Muscle layer of duodenum (tissue), 2 donors: ENCODE data around the gene F7.
"Not testable (repeated sequence)": the region's sequence is repeated elsewhere in the genome, so short reads cannot be mapped to it uniquely, and the experiment has no call there.

Source experiments
- H3K27ac ChIP-seq: one replicate; pipeline ENCODE4 v1.7.0; 2013; ENCODE audit warnings: mild to moderate bottlenecking, low read length
- H3K27me3 ChIP-seq: one replicate; pipeline ENCODE4 v1.7.0; 2013; ENCODE audit warnings: low read depth, mild to moderate bottlenecking, control low read depth, low read length
- H3K36me3 ChIP-seq, 2 donors: one replicate each; pipeline ENCODE4 v1.7.0; 2013; ENCODE audit warnings: low read length in 2 of 2, control low read depth in 1 of 2, mild to moderate bottlenecking in 1 of 2; ENCODE audit not compliant: insufficient read depth in 2 of 2, control insufficient read depth in 1 of 2
- H3K4me1 ChIP-seq, 2 donors: one replicate each; pipeline ENCODE4 v1.7.0; 2013; ENCODE audit warnings: low read length in 2 of 2, mild to moderate bottlenecking in 2 of 2, control low read depth in 1 of 2, moderate library complexity in 1 of 2; ENCODE audit not compliant: insufficient read depth in 2 of 2, control insufficient read depth in 1 of 2
- H3K4me3 ChIP-seq, 2 donors: one replicate each; pipeline ENCODE4 v1.7.0; 2013; ENCODE audit warnings: low read length in 2 of 2, low read depth in 1 of 2, mild to moderate bottlenecking in 1 of 2
- H3K9me3 ChIP-seq, 2 donors: one replicate each; pipeline ENCODE4 v1.7.0; 2013; ENCODE audit warnings: low read length in 2 of 2, control low read depth in 1 of 2, mild to moderate bottlenecking in 1 of 2; ENCODE audit not compliant: control insufficient read depth in 1 of 2
- donor health status: healthy.

Gene F7

GRCh38 chr13:113096052-113096744 is 9.4 kb upstream of the F7 start:
- no peaks in the 10 kb centered on the region for H3K4me1 ChIP-seq
- H3K36me3 ChIP-seq: no peaks in the 10 kb centered on the region
- no peaks in the 10 kb centered on the region for H3K27me3 ChIP-seq
- H3K9me3 ChIP-seq: no peaks in the 10 kb centered on the region
- H3K4me3 ChIP-seq: no peak overlapping the region
- no peak overlapping the region for H3K27ac ChIP-seq

- H3K36me3 ChIP-seq: no peaks in the 10 kb centered on the region
Observed at GRCh38 chr13:113096745-113097305, 8.8 kb upstream of the F7 start.

GRCh38 chr13:113097651-113098050 is 7.9 kb upstream of the F7 start:
- Histone ChIP-seq H3K27ac (no peak overlapping the region), H3K36me3 (no peaks in the 10 kb centered on the region), H3K9me3 (no peaks in the 10 kb centered on the region), H3K27me3 (no peaks in the 10 kb centered on the region), H3K4me1 (no peaks in the 10 kb centered on the region), H3K4me3 (no peak overlapping the region)

More at GRCh38 chr13:113096745-113097305, 8.8 kb upstream of the F7 start:
- Histone ChIP-seq H3K9me3 (no peaks in the 10 kb centered on the region), H3K27me3 (no peaks in the 10 kb centered on the region), H3K27ac (no peak overlapping the region), H3K4me3 (no peak overlapping the region), H3K4me1 (no peaks in the 10 kb centered on the region)

DNA sequence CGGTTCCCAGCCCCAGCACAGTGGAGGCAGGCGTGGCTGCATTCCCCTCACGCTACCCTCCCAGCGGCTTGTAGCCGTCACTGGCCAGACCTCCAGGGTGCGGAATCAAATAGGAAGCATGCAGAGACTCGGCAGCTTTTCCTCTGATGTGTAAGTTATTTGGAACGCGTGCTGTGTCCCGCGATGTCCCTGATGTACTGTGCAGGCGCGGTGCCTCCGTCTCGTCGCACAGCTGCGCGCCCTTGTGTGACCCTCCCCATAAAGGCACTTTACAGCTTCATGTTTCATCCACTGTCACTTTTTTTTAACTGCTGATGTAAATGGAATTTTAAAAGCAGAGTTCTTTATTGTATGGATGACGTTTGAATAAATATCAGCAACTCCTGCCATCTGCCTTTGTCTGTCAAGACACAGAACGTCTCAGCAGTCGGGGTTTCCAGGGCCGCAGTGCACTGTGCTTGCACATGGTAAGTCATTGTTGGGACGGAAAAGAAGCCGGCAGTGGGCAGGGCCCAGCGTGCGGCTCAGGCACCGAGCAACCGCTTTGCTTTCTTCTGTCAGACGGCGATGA is 7.3 kb upstream of the F7 start:
- Histone ChIP-seq H3K27me3 (no peaks in the 10 kb centered on the region), H3K27ac (no peak overlapping the region), H3K4me3 (no peak overlapping the region)

GRCh38 chr13:113099142-113099541 is 6.4 kb upstream of the F7 start:
- Histone ChIP-seq H3K27me3 (no peaks in the 10 kb centered on the region), H3K9me3 (no peaks in the 10 kb centered on the region), H3K27ac (no peak overlapping the region), H3K36me3 (no peaks in the 10 kb centered on the region), H3K4me1 (no peaks in the 10 kb centered on the region), H3K4me3 (no peak overlapping the region)

More for the DNA sequence above, 7.3 kb upstream of the F7 start:
- no peaks in the 10 kb centered on the region for H3K9me3 ChIP-seq
- H3K36me3 ChIP-seq: no peaks in the 10 kb centered on the region
- H3K4me1 ChIP-seq: no peaks in the 10 kb centered on the region

DNA sequence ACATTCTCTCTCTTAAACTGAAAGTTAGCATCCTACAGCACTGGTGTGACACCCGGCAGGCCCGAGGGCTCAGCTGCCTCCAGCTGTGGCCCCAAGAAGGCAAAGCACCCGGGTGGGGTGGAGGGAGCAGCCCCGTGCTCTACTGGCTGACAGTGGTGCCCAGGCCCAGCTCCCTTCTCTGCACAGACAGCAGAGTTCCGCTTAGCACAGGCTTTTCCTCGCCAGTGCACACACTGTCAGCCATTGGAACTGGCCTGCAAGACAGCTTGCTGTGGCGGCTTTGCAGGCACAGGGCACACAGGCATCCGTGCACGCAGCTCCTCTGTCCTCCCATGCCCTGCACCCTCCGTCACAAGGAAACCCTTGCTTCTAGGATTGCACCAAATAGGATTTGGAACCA is 3.3 kb upstream of the F7 start:
- not testable (repeated sequence) for H3K27ac ChIP-seq, H3K4me3 ChIP-seq, H3K27me3 ChIP-seq, H3K9me3 ChIP-seq, H3K36me3 ChIP-seq, H3K4me1 ChIP-seq

DNA sequence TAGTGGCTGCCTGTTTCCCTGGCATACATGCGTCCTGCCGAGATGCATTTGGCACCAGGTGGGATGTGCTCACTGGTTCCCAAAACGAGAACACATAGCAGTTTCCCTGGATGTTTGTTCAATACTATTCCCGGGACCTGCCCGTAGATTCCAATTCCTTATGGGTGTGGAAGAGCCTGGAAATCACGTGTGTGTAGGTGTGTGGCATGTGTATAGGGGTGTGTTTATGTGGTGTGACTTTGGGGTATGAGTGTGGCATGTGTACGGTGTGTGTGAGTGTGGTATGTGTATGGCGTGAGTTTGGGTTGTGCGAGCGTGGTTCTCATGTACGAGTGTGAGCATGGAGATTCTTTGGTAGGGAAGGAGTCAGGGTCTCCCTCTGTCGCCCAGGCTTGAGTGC is 2.9 kb upstream of the F7 start:
- Histone ChIP-seq H3K4me1 (no peaks in the 10 kb centered on the region), H3K36me3 (no peaks in the 10 kb centered on the region), H3K27ac (no peak overlapping the region), H3K4me3 (no peak overlapping the region), H3K9me3 (no peaks in the 10 kb centered on the region), H3K27me3 (no peaks in the 10 kb centered on the region)

DNA sequence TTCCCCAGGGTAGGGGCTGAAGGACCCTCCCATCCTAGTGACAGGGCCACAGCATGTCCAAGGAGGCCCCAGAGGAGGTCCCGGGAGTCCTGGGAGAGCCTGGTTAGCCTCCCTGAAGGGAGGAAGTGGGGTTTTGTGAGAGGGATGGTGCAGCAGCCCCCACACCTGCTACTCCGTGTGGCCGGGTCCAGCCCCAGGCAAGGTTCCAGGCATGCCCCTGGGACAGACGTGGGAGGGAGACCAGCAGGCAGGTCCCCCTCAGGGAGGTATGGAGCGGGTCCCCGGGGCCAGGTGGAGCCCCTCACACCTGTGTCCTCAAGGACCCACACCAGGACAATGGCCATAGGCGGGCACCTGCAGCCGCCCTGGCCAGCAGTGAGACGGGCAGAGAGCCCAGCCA is 1.9 kb upstream of the F7 start:
- no peaks in the 10 kb centered on the region for H3K27me3 ChIP-seq
- no peak overlapping the region for H3K27ac ChIP-seq

DNA sequence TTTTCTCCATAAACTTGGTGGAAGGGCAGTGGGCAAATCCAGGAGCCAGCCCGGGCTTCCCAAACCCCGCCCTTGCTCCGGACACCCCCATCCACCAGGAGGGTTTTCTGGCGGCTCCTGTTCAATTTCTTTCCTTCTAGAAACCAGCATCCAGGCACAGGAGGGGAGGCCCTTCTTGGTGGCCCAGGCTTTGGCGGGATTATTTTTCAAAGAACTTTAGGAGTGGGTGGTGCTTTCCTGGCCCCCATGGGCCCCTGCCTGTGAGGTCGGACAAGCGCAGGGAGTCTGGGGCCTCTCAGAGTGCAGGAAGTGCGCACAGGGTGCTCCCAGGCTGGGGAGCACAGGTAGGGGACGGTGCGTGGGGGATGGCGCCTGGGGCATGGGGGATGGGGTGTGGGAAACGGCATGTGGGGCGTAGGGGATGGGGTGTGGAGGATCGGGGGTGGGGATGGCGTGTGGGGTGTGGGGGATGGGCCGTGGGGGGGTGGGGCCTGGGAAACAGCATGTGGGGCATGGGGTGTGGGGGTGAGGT is 396 bp downstream of the F7 start:
- no peaks in the 10 kb centered on the region for H3K9me3 ChIP-seq
- H3K4me3 ChIP-seq: no peak overlapping the region
- H3K4me1 ChIP-seq: peaks cover 0 to 16% of the 10 kb centered on the region in 2 donors
- no peaks in the 10 kb centered on the region for H3K36me3 ChIP-seq
- H3K27me3 ChIP-seq: peaks cover 7% of the 10 kb centered on the region
- no peak overlapping the region for H3K27ac ChIP-seq

More for the DNA sequence above, 1.9 kb upstream of the F7 start:
- Histone ChIP-seq H3K4me1 (no peaks in the 10 kb centered on the region), H3K36me3 (no peaks in the 10 kb centered on the region), H3K9me3 (no peaks in the 10 kb centered on the region), H3K4me3 (no peak overlapping the region)

DNA sequence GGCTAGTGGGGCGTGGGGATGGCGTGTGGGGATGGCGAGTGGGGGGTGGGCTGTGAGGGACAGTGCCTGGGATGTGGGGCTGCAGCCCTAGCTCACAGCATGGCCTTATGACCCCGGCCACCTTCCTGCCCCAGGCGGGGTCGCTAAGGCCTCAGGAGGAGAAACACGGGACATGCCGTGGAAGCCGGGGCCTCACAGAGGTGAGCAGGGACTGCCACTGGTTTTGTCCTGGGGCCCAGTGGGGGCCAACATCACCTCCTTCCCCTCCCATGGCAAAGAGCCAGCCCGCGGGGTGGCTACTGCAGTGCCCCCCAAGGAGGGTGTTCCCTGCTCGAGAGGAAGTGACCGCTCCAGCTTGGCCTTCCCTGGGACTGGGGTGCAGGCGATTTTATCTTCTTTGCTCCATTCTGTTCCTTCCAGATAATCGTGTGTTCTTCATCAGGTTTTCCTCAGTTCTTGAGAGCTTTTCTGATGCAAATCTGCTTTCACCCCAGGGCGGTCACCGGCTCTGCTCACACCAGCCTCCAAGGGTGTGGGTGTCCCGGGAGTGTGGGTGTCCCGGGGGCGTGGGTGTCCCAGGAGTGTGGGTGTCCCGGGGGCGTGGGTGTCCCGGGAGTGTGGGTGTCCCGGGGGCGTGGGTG is 1.2 kb downstream of the F7 start:
- H3K4me1 ChIP-seq: peaks cover 0 to 16% of the 10 kb centered on the region in 2 donors
- no peak overlapping the region for H3K27ac ChIP-seq
- H3K4me3 ChIP-seq: no peak overlapping the region
- H3K36me3 ChIP-seq: no peaks in the 10 kb centered on the region
- peaks cover 7% of the 10 kb centered on the region for H3K27me3 ChIP-seq
- H3K9me3 ChIP-seq: no peaks in the 10 kb centered on the region

- not testable (repeated sequence) for H3K36me3 ChIP-seq, H3K27ac ChIP-seq, H3K4me3 ChIP-seq, H3K9me3 ChIP-seq, H3K27me3 ChIP-seq
- H3K4me1 ChIP-seq: peaks cover 0 to 16% of the 10 kb centered on the region in 2 donors
Observed at GRCh38 chr13:113108521-113108920, 2.9 kb downstream of the F7 start.
